Measurements from ENCODE around the gene ZNF761. TPM values are rescaled to one million over a fixed set of nuclear protein-coding genes. Genes with fewer than 3 reads are reported as not detected.

The ZNF761 gene
- polyA plus RNA-seq, 10 donors, result 5.2 to 10.8 (median 9.0) TPM

DNA sequence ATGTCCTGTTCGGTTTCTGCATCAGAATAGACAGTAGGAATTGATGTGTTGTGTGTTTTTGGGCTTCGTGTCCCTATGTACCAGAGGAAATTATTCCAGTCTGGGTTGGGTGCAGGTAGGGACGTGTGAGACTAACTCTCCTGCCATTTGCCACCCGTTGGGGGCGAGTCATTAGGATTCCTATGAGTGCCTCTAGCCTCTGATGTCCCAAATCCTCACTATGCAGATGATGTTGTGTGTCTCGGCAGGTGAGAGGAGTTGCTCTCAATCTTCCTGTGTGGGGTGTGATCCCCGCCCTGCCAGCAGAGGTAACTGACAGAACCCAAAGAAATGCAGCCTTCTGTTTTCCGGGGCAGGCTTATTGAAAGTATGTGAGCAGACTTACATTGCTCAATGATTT is 74.9 kb downstream of the ZNF761 start:
- DNase-seq, result no peak

Other genes starting within 250 kb of the ZNF761 start
- 1 to 10 TPM; 2.4 to 5.2 (median 4.2) TPM for gene ZNF665, start 238.6 kb upstream of the ZNF761 start, polyA plus RNA-seq (ENCODE audit: insufficient read length in 10 of 10)
- 10 to 100 TPM; 19.7 to 36.8 (median 27.3) TPM for gene ZNF677, start 177.1 kb upstream of the ZNF761 start, polyA plus RNA-seq (ENCODE audit: insufficient read length in 10 of 10)
- gene VN1R2, start 173.7 kb upstream of the ZNF761 start, polyA plus RNA-seq (ENCODE audit: insufficient read length in 10 of 10), result not detected
- not detected for gene VN1R4, start 164.3 kb upstream of the ZNF761 start, polyA plus RNA-seq (ENCODE audit: insufficient read length in 10 of 10)
- gene ZNF845, start 98.2 kb upstream of the ZNF761 start, polyA plus RNA-seq (ENCODE audit: insufficient read length in 10 of 10), result 1 to 10 TPM; 4.3 to 8.0 (median 5.6) TPM
- gene ZNF525, start 66.3 kb upstream of the ZNF761 start, polyA plus RNA-seq (ENCODE audit: insufficient read length in 10 of 10), result 1 to 10 TPM; 3.1 to 8.9 (median 5.3) TPM
- gene ZNF765, start 36.8 kb upstream of the ZNF761 start, polyA plus RNA-seq (ENCODE audit: insufficient read length in 10 of 10), result 10 to 100 TPM in 3 of 10 donors, 1 to 10 TPM in 7; 5.3 to 10.8 (median 9.0) TPM
- 1 to 10 TPM; 2.0 to 4.2 (median 2.8) TPM for gene ZNF813, start 35.7 kb downstream of the ZNF761 start, polyA plus RNA-seq (ENCODE audit: insufficient read length in 10 of 10)
- 10 to 100 TPM in 8 of 10 donors, 1 to 10 TPM in 2; 9.0 to 19.6 (median 12.3) TPM for gene ZNF331, start 106.2 kb downstream of the ZNF761 start, polyA plus RNA-seq (ENCODE audit: insufficient read length in 10 of 10)
- under 1 TPM in 1 of 10 donors, not detected in 9; 0.59 TPM for gene DPRX, start 200.0 kb downstream of the ZNF761 start, polyA plus RNA-seq (ENCODE audit: insufficient read length in 10 of 10)